ENCODE data around the gene TRHDE.

DNA sequence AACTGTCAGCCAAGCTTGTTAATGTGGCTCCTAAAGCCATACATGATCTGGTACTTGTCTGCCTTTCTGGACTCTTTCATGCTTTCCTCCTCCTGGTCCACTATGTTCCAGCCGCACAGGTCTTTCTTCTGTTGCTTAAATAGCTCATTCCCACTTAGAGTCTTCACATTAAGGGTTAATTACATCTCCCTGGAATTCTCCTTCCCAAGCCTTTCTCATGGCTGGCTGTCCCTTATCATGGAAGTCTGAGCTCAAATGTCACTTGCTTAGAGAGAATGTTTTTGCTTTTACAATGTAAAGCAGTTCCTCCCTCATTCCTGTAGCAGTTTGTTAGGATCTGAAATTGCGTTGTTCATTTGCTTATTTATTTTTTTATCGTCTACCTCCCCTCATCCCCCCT lies 199.6 kb downstream of the TRHDE start:
- no peak for TF ChIP-seq GATA3 (IDR thresholded peaks at IDR 0.05; ENCODE audit: borderline replicate concordance)
- no peak for TF ChIP-seq EP300 (IDR thresholded peaks at IDR 0.05)
- no peak for TF ChIP-seq MYC (IDR thresholded peaks at IDR 0.05; ENCODE audit: borderline replicate concordance, low read length)
- TF ChIP-seq RARB (CRISPR knock-in tag; IDR thresholded peaks at IDR 0.05), result no peak

All from A549 (cell line).